GM18520 (cell line): ENCODE data around the gene PTMS.
"Not testable (repeated sequence)": the region's sequence is repeated elsewhere in the genome, so short reads cannot be mapped to it uniquely, and the experiment has no call there.

Experiments used
- ATAC-seq: cut with Tn5 transposase; IDR thresholded peaks from one replicate; pipeline ENCODE4 v1.9.1; 2021; ENCODE audit not compliant: unreplicated experiment

Gene PTMS, protein sequence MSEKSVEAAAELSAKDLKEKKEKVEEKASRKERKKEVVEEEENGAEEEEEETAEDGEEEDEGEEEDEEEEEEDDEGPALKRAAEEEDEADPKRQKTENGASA

GRCh38 chr12:6765634-6766581 is at the start of gene PTMS:
TSS of gene PTMS (plus strand) at chr12:6766363. CDS start at chr12:6766706, 343 bp downstream.
- no peak for ATAC-seq

- ATAC-seq, result no peak
Observed at GRCh38 chr12:6716874-6717437, 49.2 kb upstream of the PTMS start.

DNA sequence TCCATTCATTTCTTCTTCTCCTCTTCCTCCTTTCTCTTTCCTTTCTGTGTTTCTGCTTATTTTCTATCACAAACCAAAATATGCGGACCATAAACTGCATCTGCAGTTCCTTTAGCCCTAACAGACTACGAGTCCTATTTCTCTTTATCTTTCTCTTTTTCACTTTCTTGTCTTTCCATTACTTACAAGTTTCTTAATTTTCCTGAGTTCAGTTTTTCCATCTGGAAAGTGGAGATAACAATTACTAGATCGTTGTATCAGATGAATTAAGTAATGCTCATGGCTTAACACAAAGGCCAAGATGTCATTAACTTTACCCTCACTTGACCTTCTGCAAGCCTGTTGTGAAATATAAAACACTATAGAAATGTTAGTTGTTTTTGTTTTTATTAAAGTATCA is 43.3 kb upstream of the PTMS start:
- ATAC-seq, result no peak

DNA sequence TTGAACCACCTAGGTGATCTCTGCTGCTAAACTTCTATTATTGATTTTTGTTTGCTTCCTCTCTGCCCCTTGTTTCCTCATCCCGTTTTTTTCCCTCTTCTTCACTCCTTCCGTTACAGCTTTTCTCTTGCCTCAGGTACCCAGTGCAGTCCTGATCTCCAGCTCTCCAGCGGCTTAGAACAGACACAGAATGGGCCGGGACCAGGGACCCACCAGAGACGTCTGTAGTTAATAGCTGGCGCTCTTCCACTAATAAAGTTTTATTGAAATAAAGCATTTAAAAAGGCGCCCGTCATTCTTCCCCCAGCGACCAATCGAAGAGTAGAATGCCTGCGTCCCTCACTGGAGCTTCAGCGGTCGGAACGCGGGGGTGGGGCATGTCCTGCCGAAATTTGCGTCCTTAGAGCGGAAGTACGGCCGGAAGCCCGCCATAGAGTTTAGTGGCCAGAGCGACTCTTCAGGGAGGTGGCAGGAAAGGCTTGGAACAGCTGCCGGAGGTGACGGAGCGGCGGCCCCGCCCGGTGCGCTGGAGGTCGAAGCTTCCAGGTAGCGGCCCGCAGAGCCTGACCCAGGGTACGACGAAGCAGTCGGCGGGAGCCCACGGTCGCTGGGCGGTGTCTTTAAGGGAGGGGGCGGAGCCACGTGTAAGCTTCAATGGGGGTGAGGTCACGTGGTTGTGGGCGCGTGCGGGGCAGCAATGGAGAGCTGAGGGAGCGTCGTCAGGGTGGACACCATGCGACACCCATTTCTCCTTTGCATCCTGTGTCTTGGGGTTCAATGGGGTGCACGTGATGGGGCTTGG is 42.4 kb upstream of the PTMS start, which contains the start of gene COPS7A:
COPS7A (plus strand) TSS at position 440 of the 802 bp plus-strand sequence. CDS start 611 bp downstream, outside the sequence.
- ATAC-seq, result peak; percentile 92

- ATAC-seq, result no peak
Observed at GRCh38 chr12:6724409-6724797, 41.8 kb upstream of the PTMS start.

DNA sequence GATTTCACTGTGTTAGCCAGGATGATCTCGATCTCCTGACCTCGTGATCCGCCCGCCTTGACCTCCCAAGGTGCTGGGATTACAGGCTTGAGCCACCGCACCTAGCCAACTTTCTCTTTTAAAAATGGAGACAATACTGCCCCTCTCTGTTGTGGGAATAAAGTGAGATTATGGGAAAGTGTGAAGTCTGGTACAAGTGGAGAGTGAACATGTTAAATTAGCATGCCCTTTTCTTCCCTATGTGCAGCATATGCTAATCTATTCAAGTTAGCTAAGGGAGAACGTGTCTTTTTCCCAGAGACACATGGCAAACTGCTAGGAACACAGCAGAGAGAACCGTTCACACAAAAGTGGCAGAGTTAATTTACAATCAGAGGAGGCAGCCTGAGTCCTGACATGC is 40.8 kb upstream of the PTMS start:
- no peak for ATAC-seq

- no peak for ATAC-seq
Observed at GRCh38 chr12:6729186-6729585, 37.0 kb upstream of the PTMS start.

DNA sequence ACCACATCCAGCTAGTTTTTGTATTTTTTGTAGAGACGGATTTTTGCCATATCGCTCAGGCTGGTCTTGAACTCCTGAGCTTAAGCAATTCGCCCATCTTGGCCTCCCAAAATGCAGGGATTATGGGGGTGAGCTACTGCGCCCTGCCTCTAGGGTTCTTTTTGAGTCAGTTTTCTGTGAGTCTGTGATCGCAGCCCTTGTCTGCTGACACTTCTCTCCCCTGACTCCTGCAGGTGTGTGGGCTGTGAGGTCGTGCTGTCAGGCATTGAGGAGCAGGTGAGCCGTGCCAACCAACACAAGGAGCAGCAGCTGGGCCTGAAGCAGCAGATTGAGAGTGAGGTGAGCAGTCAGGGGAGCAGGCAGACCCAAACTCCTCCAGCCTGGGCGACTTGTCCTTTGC is 36.0 kb upstream of the PTMS start:
- no peak for ATAC-seq

DNA sequence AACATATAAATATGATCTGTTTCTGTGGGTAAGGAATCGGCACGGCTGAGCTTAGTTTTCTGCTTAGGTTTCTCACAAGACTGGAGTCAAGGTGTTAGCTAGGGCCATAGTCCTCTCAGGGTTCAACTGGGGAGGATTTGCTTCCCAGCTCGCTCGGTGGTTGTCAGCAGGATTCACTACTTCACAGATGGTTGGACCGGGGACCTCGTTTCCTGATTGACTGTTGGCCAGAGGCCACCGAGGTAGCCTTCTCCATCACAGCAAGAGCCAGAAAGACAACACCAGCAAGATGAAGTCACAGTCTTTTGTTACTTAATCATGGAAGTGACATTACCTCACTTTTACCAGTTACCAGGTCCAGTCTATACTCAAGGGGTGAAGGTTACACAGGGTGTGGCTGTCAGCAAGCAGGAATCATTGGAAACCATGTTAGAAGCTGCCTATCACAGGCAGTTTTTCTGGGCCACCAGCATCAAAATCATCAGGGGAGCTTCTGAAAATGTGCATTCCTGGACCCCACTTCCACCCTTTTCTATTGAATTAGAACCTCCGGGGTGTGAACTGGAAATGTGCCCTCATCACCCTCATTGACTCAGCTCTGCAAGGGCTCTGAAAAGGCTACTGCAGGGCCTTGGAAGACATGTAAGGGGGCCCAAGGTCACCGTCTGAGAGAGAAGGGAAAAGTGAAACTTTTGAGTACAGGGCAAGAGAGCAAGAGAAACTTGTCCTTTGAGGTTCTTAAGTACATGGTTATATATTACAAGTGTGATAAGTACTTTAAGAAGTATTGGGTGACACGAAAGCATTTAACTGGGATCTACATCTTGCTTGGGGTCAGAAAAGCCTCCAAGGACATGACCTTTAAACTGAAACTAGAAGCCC is 31.4 kb upstream of the PTMS start:
- ATAC-seq, result no peak

GRCh38 chr12:6735448-6736191 is 30.5 kb upstream of the PTMS start:
- ATAC-seq, result no peak

GRCh38 chr12:6736754-6737153 is 29.4 kb upstream of the PTMS start:
- ATAC-seq, result no peak

- not testable (repeated sequence) for ATAC-seq
Observed at GRCh38 chr12:6742080-6742479, 24.1 kb upstream of the PTMS start.

DNA sequence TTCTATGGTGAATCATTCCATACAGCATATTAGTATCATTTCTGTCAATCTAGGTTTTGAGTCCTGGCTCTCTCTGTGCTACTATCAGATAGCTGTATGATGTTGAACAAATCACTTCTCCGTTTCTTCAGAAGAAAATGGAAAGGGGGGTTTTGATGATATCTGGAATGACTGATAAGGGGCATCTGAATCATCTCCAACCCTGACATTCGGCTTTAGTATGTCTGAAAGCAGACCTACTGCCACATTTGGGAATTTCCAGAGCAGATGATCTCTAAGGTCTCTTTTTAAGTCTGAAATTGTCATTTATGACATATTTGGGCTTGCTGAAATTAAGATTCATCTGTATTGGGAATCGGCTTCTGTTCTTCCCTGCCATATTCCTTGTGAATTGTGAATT is 23.3 kb upstream of the PTMS start:
- ATAC-seq, result no peak

GRCh38 chr12:6743300-6743699 is 22.9 kb upstream of the PTMS start:
- ATAC-seq, result not testable (repeated sequence)

- no peak for ATAC-seq
Observed at GRCh38 chr12:6745741-6746525, 20.2 kb upstream of the PTMS start.

DNA sequence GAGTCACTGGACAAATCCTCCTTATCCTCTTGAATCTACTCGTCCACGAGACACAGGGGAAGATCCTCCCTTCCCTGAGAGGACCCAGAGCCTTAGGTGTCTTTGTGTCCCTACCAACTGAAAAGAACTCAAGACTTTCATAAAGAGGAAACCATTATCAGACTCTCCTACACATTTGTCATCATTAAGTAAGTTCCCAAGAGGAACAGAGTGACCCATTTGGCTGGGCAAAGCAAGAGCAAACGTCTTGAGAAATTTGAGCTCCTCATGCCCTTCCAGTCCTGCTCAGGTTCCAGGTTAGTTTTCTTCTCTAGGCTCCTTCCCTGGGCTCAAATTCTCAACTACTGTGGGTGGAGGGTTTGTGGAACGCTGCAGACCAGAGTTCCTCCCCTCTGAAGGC is 18.9 kb upstream of the PTMS start:
- ATAC-seq, result no peak

DNA sequence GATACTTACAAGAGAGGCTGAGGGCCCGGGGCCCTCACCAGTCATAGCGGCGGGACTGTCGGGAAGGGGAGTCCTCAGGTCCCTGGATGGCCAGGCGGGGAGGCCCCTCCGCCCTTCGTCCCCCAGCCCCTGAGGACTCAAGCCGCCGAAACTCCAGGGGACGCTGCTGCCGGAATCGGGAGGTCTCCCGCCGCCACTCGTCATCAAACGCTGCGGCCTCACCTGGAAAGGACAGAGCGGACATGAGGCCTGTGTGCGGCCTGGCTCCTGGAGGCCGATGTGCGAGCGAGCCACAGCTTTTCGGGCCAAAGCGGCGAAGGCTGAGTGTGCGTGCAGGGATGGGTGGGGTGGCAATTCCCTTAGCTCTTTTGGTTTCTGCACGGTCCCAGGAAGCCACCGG is 17.4 kb upstream of the PTMS start:
- no peak for ATAC-seq

GRCh38 chr12:6750506-6750905 is 15.7 kb upstream of the PTMS start:
- no peak for ATAC-seq

- ATAC-seq, result no peak
Observed at GRCh38 chr12:6751767-6752166, 14.4 kb upstream of the PTMS start.
